SKM-1 (cell line): ENCODE results near the gene CHP1.
A peak's percentile ranks its signal among the peaks of the same experiment; 100 is the strongest.
"Not testable (repeated sequence)": the region's sequence is repeated elsewhere in the genome, so short reads cannot be mapped to it uniquely, and the experiment has no call there.

Experiments
- DNase-seq: peaks from one replicate; lab custom pipeline; 2025; ENCODE audit not compliant: unreplicated experiment; lab: John Stamatoyannopoulos, UW

CHP1 gene

DNA sequence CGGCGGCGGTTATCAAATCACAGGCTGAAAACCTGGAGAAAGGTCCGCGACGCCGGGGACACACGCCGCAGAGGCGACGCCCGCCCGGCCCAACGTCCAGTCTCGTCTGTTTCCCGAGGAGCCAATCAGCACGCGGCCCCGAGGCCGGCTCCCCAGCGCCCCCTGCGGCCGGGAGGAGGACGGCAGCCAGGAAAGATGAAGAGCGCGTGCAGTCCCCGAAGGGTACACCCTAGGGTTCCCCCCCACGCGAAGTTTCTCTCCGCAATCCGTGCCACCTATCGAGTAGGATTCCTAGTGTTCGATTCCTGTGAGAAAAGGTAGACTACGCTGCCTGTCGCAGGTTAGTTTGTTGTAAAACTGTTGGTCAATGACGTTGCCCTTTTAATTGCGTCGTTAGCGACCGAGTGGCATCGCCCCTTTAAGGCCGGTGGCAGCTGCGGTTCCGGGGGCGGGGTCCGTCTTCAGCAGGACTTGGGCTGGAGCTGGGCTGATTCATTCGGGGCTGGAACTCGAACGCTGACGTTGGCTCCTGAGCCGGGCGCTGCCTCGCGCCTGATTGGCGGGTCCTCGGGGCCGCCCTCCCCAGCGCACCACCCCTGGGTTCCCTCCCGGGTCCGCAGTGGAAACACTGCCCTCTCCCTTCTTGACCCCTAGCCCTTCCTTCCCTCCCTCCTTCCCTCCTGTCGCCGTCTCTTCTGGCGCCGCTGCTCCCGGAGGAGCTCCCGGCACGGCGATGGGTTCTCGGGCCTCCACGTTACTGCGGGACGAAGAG is at the start of gene CHP1, which contains the start of gene EXD1:
CHP1 (plus strand) TSS at position 619 of the 772 bp plus-strand sequence; CDS start at position 734, 115 bp downstream.
EXD1 (minus strand) TSS at position 108 of the 772 bp plus-strand sequence. CDS start 4,182 bp downstream, outside the sequence.
- peak; percentile 97 for DNase-seq

- DNase-seq: no peak
These were observed 48.8 kb upstream of the CHP1 start for GRCh38 chr15:41182266-41182665.

DNA sequence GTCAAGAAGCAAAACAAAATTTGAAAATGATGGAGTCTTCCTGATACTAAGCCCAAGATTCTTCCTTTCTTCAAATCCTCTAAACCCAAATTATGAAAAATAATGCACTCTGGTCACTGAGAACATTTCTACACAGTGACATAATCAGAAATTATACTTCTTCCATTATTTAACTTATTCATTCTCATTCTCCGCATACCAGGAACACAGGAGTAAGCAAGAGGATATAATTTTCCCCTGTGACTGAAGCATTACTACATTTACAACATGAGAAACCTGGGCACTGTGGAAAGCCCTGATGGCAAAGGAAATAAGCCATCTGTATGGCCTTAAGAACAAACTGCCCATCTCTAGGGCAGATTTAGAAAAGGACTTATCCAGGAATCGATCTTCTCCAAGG is 47.5 kb upstream of the CHP1 start:
- no peak for DNase-seq

- DNase-seq: no peak
These were observed 36.6 kb upstream of the CHP1 start for GRCh38 chr15:41194444-41194843.

GRCh38 chr15:41199470-41199869 is 31.6 kb upstream of the CHP1 start:
- DNase-seq: no peak

GRCh38 chr15:41203395-41203794 is 27.7 kb upstream of the CHP1 start:
- no peak for DNase-seq

GRCh38 chr15:41205315-41205714 is 25.8 kb upstream of the CHP1 start:
- no peak for DNase-seq

DNA sequence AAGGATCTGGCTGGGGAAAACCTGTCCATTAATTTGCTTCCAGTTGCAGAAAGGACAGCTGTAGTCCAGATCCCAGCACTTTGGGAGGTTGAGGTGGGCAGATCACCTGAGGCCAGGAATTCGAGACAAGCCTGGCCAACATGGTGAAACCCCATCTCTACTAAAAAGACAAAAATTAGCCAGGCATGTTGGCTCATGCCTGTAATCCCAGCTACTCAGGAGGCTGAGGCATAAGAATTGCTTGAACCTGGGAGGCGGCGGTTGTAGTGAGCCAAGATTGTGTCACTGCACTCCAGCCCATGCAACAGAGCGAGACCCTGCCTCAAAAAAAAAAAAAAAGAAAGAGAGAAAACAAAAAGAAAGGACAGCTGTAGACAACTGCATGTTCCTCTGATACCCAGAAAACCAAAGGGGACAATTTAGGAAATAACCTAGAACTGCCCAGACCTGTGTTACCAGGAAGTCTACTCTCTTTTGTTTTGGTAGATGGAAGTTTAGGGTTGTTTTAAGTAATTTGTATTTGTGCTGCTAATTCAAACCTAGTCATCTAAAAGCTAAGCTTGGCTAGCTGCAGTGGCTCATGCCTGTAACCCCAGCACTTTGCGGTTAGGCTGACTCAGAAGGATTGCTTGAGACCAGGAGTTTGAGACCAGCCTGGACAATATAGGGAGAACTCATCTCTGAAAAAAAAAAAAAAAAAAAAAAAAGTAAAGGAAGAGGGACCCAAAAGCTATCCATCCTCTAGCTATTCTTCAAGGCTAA is 23.2 kb upstream of the CHP1 start:
- no peak for DNase-seq

DNA sequence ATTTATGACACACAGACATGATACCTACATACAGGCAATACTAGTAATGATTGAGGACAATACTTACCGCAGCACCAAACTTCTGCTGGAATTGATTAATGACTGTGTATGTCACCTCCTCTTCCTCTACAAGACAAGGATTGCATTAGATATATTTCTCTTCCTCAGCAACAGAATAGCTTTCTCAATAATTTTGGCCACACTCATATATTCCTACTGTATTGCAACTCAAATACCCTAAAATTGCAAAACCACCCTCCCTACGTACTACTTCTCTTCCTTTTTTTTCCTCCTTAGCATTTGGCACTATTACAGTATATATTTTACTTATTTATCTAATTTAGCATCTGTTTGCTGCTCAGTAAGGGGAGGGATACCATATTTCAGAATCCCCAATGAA is 15.4 kb upstream of the CHP1 start:
- DNase-seq: peak; percentile 90

- no peak for DNase-seq
These were observed 12.2 kb upstream of the CHP1 start for GRCh38 chr15:41218851-41219250.

- DNase-seq: no peak
These were observed 11.7 kb upstream of the CHP1 start for GRCh38 chr15:41219381-41219780.

DNA sequence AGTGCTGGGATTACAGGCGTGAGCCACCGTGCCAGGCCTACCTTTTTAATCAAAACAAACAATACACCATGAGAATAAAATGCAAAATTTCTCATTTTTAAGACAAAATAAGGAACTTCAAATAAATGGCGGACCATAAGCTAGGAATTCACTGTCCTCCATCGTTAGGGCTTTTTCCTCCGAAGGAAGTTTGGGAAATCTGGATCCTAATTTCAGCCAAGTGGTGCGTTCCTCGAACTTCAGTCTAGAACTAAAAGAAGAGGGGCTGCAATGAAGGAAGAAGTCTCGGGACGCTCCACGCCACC is 771 bp upstream of the CHP1 start:
- DNase-seq: no peak

GRCh38 chr15:41231422-41232226 is 556 bp downstream of the CHP1 start:
- no peak for DNase-seq

GRCh38 chr15:41233367-41233771 is 2.3 kb downstream of the CHP1 start:
- no peak for DNase-seq

- DNase-seq: not testable (repeated sequence)
These were observed 4.2 kb downstream of the CHP1 start for GRCh38 chr15:41235228-41235627.

DNA sequence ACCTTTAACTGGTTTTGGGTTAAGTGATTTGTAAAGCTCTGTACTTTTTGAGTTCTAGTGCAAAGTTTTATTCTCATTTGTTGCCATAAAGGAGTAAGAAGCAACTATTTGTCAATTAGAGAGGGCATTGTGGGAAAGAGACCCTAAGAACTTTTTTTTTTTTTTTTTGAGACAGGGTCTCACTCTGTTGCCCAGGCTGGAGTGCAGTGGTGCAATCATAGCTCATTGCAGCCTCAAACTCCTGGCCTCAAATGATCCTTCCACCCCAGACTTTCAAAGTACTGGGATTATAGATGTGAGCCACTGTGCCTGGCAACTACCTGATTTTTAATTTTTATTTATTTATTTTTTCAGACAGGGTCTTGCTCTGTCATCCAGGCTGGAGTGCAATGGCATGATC is 4.9 kb downstream of the CHP1 start:
- no peak for DNase-seq

GRCh38 chr15:41238100-41238499 is 7.0 kb downstream of the CHP1 start:
- no peak for DNase-seq

- DNase-seq: no peak
These were observed 10.3 kb downstream of the CHP1 start for GRCh38 chr15:41241221-41241964.

GRCh38 chr15:41250745-41251144 is 19.7 kb downstream of the CHP1 start:
- not testable (repeated sequence) for DNase-seq

DNA sequence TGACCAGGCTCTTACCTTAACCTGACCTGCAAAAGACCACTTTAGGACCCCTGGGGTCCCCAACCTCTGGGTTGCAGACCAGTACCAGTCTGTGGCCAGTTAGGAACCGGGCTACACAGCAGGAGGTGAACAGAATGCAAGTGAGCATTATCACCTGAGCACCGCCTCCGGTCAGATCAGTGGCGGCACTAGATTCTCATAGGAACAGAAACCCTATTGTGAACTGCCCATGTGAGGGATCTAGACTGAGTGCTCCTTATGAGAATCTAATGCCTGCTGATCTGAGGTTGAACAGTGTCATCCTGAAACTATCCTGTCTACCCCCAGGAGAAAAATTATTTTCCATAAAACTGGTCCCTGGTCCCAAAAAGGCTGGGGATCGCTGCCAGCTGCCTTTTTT is 20.3 kb downstream of the CHP1 start:
- no peak for DNase-seq

GRCh38 chr15:41254560-41254959 is 23.5 kb downstream of the CHP1 start:
- no peak for DNase-seq
